ENCODE measurements around the gene CNGA2. TPM values are rescaled to one million over a fixed set of nuclear protein-coding genes. Genes with fewer than 3 reads are reported as not detected.

Gene CNGA2
- total RNA-seq, 1 donor from 2014 or later, result not detected

DNA sequence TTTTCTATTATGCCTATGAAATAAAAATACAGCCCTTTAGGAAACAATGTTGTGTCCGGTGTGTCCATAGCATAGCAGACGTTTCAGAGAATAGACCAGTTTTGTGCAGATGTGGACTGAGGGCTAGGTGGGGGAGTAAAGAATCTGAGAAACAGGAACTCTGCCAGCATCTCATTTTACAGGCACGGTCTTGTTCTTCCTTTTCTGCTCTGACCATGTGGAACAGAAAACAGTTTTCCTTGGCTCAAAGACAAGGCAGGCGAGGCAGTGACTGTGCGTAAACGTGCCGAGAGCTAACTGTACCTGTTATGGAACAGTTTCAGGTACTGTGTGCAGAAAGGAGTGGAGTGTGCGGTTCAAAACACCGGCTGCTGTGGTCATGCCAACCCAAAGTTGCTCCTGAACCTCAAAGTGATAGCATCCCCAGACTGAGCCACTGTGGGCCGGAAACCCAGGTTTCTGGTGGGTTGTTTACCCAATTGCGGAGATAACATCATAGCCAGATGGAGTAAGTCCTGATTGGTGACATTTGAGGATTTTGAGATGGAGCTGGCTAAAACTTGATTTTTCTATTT, 20.2 kb downstream of the CNGA2 start:
- ATAC-seq, result no peak
- intact Hi-C loops (cut with DNase I), result loop anchor here (10.0 kb wide), 1 partner anchor 880 kb away; the partner anchor contains the start of gene GABRQ

DNA sequence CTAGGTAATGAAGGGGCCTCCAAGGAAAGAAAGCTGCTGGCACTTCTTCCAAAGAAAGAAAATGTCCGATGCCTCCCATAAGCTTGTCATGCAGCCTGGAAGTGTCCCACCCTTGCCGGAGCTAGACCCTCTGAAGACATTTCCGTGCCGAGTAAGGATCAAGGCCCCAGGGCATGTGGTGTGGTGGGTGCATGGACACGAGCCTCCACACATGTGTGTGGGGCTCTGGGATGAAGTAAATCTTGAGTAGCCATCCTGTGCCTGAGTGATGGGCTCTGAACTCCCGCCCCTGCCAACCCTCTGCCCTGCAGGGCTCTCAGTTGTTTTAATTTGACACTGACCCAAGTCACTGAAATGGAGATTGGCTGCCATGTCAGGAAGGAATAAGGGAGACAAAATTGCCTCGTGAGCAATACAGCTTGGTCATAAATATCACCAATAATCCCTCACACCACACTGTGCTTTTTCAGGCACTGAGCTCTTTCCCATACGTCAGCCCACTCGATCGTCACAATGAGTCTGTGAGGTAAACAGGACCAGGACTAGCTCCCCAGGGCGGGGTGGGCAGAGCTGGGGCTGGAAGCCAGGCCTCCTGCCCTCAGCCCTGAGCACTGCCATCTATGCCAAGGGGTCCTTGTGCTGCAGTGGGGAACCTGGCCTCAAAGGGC, 24.6 kb downstream of the CNGA2 start:
- DNase-seq (no peak), ATAC-seq (no peak)
- TF ChIP-seq, protein P1, sequence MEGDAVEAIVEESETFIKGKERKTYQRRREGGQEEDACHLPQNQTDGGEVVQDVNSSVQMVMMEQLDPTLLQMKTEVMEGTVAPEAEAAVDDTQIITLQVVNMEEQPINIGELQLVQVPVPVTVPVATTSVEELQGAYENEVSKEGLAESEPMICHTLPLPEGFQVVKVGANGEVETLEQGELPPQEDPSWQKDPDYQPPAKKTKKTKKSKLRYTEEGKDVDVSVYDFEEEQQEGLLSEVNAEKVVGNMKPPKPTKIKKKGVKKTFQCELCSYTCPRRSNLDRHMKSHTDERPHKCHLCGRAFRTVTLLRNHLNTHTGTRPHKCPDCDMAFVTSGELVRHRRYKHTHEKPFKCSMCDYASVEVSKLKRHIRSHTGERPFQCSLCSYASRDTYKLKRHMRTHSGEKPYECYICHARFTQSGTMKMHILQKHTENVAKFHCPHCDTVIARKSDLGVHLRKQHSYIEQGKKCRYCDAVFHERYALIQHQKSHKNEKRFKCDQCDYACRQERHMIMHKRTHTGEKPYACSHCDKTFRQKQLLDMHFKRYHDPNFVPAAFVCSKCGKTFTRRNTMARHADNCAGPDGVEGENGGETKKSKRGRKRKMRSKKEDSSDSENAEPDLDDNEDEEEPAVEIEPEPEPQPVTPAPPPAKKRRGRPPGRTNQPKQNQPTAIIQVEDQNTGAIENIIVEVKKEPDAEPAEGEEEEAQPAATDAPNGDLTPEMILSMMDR (IDR thresholded peaks at IDR 0.05), result no peak
- no peaks in the 10 kb centered on the region for H3K36me3 ChIP-seq
- intact Hi-C loops (cut with DNase I), result loop anchor here (10.0 kb wide), 1 partner anchor 876 kb away; the partner anchor contains the start of gene GABRQ
- no peak overlapping the region for H3K4me3 ChIP-seq
- no peak overlapping the region for H3K27ac ChIP-seq
- no peaks in the 10 kb centered on the region for H3K9me3 ChIP-seq
- no peaks in the 10 kb centered on the region for H3K27me3 ChIP-seq (ENCODE audit: low read depth)
- H3K4me1 ChIP-seq, result no peaks in the 10 kb centered on the region

More for the DNA sequence above, 20.2 kb downstream of the CNGA2 start:
- H3K27ac ChIP-seq, result no peak overlapping the region
- H3K9me3 ChIP-seq, result no peaks in the 10 kb centered on the region
- no peaks in the 10 kb centered on the region for H3K27me3 ChIP-seq (ENCODE audit: low read depth)
- no peaks in the 10 kb centered on the region for H3K4me1 ChIP-seq
- H3K36me3 ChIP-seq, result no peaks in the 10 kb centered on the region
- no peak for DNase-seq
- H3K4me3 ChIP-seq, result no peak overlapping the region
- TF ChIP-seq, protein P1 (IDR thresholded peaks at IDR 0.05), result no peak

DNA sequence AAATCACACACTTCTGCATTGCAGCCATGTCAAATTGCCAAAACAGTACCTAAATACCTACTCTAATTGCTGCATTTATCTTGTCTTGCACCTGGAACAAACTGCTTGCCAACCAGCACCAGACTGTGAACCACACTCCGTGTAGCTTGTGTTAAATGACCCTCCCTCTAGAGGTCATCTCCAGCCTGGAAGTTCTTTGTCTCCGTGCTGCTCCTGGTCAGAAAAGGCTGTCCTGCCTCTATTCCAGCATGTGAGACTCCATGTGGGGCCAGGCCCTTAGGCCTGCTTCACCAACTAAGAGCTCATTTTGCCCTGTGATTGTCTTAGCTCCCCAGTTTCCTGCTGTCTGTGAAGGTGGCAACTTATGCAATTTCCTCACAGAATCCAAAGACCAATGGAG, 28.3 kb downstream of the CNGA2 start:
- intact Hi-C loops (cut with DNase I), result no loop called here
- Histone ChIP-seq H3K9me3 (no peaks in the 10 kb centered on the region), H3K27me3 (ENCODE audit: low read depth) (no peaks in the 10 kb centered on the region), H3K4me3 (no peak overlapping the region), H3K27ac (no peak overlapping the region), H3K4me1 (no peaks in the 10 kb centered on the region), H3K36me3 (no peaks in the 10 kb centered on the region)
- TF ChIP-seq, protein P1 (IDR thresholded peaks at IDR 0.05), result no peak
- ATAC-seq (no peak), DNase-seq (no peak)

DNA sequence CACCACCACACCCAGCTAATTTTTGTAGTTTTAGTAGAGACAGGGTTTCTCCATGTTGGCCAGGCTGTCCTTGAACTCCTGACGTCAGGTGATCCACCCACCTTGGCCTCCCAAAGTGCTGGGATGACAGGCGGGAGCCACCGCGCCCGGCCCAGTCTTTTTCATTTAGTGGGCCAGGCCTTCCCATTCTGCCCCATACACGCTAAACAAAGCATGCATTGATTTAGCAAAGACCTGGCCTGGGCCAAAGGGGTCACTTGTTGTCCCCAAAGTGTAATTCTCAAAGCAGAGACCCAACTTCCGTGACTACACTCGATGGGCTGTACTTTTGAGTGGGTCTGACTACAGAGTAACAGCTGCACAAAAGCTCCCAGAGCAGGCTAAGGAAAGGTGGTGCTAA, 29.2 kb downstream of the CNGA2 start:
- H3K4me3 ChIP-seq, result no peak overlapping the region
- H3K27me3 ChIP-seq (ENCODE audit: low read depth), result no peaks in the 10 kb centered on the region
- no peak overlapping the region for H3K27ac ChIP-seq
- H3K9me3 ChIP-seq, result no peaks in the 10 kb centered on the region
- intact Hi-C loops (cut with DNase I), result no loop called here
- TF ChIP-seq, protein P1 (IDR thresholded peaks at IDR 0.05), result no peak
- no peaks in the 10 kb centered on the region for H3K36me3 ChIP-seq
- ATAC-seq, result no peak
- H3K4me1 ChIP-seq, result no peaks in the 10 kb centered on the region
- no peak for DNase-seq

DNA sequence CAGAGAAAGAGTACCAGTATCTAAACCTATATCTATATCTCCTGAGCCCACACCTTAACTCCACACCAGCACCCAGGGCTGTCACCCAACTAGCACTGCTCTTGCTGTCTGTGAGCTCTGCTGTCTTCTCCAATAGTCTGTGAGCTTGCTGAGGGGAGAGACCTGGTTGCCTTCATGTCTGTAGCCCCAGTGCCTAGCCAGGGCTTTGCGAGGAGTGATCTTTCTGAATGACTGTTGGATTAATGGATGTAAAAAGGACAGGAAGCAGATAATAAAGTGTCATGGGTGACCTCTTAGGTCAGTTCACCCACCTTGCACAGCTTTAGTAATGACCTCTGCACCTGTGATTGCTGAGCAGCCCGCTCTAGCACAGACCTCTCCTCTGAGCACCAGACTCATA, 30.5 kb downstream of the CNGA2 start:
- H3K4me3 ChIP-seq, result no peak overlapping the region
- H3K27ac ChIP-seq, result no peak overlapping the region
- no peaks in the 10 kb centered on the region for H3K36me3 ChIP-seq
- ATAC-seq (no peak), DNase-seq (no peak)
- intact Hi-C loops (cut with DNase I), result no loop called here
- no peaks in the 10 kb centered on the region for H3K4me1 ChIP-seq
- no peaks in the 10 kb centered on the region for H3K9me3 ChIP-seq
- H3K27me3 ChIP-seq (ENCODE audit: low read depth), result no peaks in the 10 kb centered on the region
- TF ChIP-seq, protein P1 (IDR thresholded peaks at IDR 0.05), result no peak

All from lower lobe of right lung (tissue), 2 donors.